ENCODE data around the gene GSTO1. TPM values are rescaled to one million over a fixed set of nuclear protein-coding genes. Genes with fewer than 3 reads are reported as not detected.

The GSTO1 gene
- polyA plus RNA-seq, 1 donor from 2014 or later = 101 TPM

- Mint-ChIP-seq H3K4me3 (no peak overlapping the region), H3K27ac (no peak overlapping the region), H3K4me1 (peaks cover 0 to 1% (median 0%) of the 10 kb centered on the region in 3 donors), H3K9me3 (no peaks in the 10 kb centered on the region), H3K27me3 (peaks cover 15% of the 10 kb centered on the region), H3K36me3 (no peaks in the 10 kb centered on the region)
These were observed 21.5 kb downstream of the GSTO1 start for GRCh38 chr10:104276192-104276591.

DNA sequence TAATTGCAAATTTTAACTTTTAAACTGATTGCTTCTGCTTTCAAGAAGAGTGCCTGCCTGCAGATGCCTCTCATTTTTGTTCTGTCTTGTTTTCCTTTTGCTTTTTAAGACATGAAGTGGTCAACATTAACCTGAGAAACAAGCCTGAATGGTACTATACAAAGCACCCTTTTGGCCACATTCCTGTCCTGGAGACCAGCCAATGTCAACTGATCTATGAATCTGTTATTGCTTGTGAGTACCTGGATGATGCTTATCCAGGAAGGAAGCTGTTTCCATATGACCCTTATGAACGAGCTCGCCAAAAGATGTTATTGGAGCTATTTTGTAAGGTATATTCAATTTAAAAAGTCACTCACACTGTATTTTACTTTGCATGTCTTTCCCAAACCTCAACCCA, 23.1 kb downstream of the GSTO1 start:
- H3K4me1 Mint-ChIP-seq = peaks cover 0 to 1% (median 0%) of the 10 kb centered on the region in 3 donors
- no peaks in the 10 kb centered on the region for H3K9me3 Mint-ChIP-seq
- peaks cover 15% of the 10 kb centered on the region for H3K27me3 Mint-ChIP-seq
- no peaks in the 10 kb centered on the region for H3K36me3 Mint-ChIP-seq
- H3K4me3 Mint-ChIP-seq = no peak overlapping the region
- H3K27ac Mint-ChIP-seq = no peak overlapping the region

GRCh38 chr10:104279550-104280259, 25.0 kb downstream of the GSTO1 start:
- no peaks in the 10 kb centered on the region for H3K9me3 Mint-ChIP-seq
- H3K27ac Mint-ChIP-seq = peak overlapping the region in 1 of 3 donors; percentile 39
- no peaks in the 10 kb centered on the region for H3K4me1 Mint-ChIP-seq
- no peaks in the 10 kb centered on the region for H3K36me3 Mint-ChIP-seq
- peaks cover 11% of the 10 kb centered on the region for H3K27me3 Mint-ChIP-seq
- H3K4me3 Mint-ChIP-seq = no peak overlapping the region

DNA sequence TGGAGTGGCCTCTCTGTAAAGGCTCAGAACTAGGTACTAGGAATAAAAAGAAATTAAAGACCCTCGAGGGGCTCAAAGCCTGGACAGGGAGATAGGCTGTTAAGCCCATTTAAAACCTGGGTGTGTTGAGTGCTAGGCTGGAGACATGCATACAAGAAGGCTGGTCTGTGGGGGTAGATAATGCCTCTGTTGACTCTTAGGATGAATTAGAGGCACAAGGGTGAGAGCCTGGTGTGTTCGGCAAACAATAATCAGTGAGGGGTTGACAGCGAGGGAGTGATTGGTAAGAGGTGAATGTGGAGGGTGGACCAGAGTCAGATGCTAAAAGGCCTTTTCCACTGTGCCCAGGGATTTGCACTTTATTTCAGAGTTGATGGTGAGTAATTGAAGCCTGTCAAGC, 27.0 kb downstream of the GSTO1 start:
- H3K4me3 Mint-ChIP-seq = no peak overlapping the region
- peaks cover 6% of the 10 kb centered on the region for H3K27me3 Mint-ChIP-seq
- H3K9me3 Mint-ChIP-seq = no peaks in the 10 kb centered on the region
- H3K36me3 Mint-ChIP-seq = no peaks in the 10 kb centered on the region
- no peaks in the 10 kb centered on the region for H3K4me1 Mint-ChIP-seq
- H3K27ac Mint-ChIP-seq = no peak overlapping the region

DNA sequence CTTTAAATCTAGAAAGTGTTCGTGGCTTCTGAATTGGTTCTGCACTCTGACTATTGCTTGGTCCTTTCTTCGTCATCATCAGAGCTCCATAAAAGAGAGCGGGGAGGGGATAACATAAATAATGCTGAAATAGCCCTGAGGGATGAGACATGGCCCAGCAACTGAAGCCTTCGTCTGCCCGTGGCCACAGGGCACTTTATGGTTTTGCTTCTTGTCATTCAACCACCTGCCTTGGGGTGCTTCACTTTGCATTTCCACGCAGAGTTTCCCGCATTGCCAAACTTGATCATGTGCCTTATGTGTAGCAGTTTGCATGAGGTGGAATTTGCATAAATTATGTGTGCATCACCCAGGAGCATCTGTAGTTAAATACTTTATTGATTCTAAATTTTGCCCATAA, 30.2 kb downstream of the GSTO1 start:
- no peak overlapping the region for H3K27ac Mint-ChIP-seq
- H3K9me3 Mint-ChIP-seq = no peaks in the 10 kb centered on the region
- peaks cover 16% of the 10 kb centered on the region for H3K27me3 Mint-ChIP-seq
- no peaks in the 10 kb centered on the region for H3K4me1 Mint-ChIP-seq
- H3K36me3 Mint-ChIP-seq = no peaks in the 10 kb centered on the region
- no peak overlapping the region for H3K4me3 Mint-ChIP-seq

DNA sequence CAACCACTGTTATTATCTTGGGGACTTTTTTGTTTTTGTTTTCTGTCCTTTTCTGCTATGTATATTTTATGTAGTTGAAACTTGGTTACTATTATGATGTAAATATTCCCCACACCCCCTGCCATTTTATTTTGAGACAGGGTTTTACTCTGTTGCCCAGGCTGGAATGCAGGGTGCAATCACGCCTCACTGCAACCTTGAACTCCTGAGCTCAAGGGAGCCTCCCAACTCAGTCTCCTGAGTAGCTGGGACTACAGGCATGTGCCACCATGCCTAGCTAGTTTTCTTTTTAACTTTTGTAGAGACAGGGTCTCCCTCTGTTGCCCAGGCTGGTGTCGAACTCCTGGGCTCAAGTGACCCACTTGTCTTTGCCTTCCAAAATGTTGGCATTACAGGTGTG, 32.2 kb downstream of the GSTO1 start:
- no peak overlapping the region for H3K4me3 Mint-ChIP-seq
- H3K36me3 Mint-ChIP-seq = no peaks in the 10 kb centered on the region
- H3K27ac Mint-ChIP-seq = no peak overlapping the region
- peaks cover 3 to 7% (median 5%) of the 10 kb centered on the region in 3 donors for H3K4me1 Mint-ChIP-seq
- H3K27me3 Mint-ChIP-seq = peaks cover 18% of the 10 kb centered on the region
- H3K9me3 Mint-ChIP-seq = no peaks in the 10 kb centered on the region

- H3K4me1 Mint-ChIP-seq = peaks cover 3 to 8% (median 7%) of the 10 kb centered on the region in 3 donors
- H3K27ac Mint-ChIP-seq = no peak overlapping the region
- H3K9me3 Mint-ChIP-seq = no peaks in the 10 kb centered on the region
- H3K36me3 Mint-ChIP-seq = no peaks in the 10 kb centered on the region
- no peak overlapping the region for H3K4me3 Mint-ChIP-seq
- peaks cover 18% of the 10 kb centered on the region for H3K27me3 Mint-ChIP-seq
These were observed 33.7 kb downstream of the GSTO1 start for GRCh38 chr10:104288355-104288754.

DNA sequence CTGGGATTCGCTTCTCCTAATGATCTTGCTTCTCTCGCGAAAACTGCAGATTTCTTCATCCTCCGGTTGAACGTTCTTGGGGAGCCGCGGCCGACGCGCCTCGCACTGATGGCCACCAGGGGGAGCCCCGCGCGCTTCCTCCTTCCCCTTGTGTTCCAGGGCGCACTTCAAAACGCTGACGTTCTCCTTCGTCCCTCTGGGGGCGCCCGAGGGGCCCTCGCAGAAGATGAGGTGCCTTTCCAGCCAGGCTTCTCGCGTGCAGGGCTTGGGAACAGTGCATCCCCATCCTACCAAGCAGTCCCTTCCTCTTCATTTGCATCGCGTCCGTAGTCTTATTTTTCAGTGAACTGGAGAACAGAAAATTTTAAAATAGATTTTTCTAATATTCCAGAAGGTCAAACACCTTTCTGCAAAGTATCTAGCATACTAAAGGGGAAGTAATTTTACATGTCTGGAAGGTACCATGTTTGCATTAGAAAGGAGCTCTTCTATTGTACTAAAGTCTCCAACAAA, 36.8 kb downstream of the GSTO1 start:
- Mint-ChIP-seq H3K27me3 (peaks cover 14% of the 10 kb centered on the region), H3K9me3 (no peaks in the 10 kb centered on the region), H3K4me1 (peaks cover 3 to 8% (median 7%) of the 10 kb centered on the region in 3 donors), H3K36me3 (no peaks in the 10 kb centered on the region), H3K27ac (peak overlapping the region in 1 of 3 donors; percentile 32), H3K4me3 (peak overlapping the region in 1 of 4 donors; percentile 63)

GRCh38 chr10:104293011-104293410, 38.3 kb downstream of the GSTO1 start:
- H3K9me3 Mint-ChIP-seq = no peaks in the 10 kb centered on the region
- H3K27ac Mint-ChIP-seq = no peak overlapping the region
- peaks cover 12% of the 10 kb centered on the region for H3K27me3 Mint-ChIP-seq
- peaks cover 3 to 8% (median 7%) of the 10 kb centered on the region in 3 donors for H3K4me1 Mint-ChIP-seq
- peaks cover 1% of the 10 kb centered on the region for H3K36me3 Mint-ChIP-seq
- H3K4me3 Mint-ChIP-seq = no peak overlapping the region

- Mint-ChIP-seq H3K27ac (no peak overlapping the region), H3K27me3 (peaks cover 11% of the 10 kb centered on the region), H3K4me3 (no peak overlapping the region), H3K4me1 (peaks cover 3 to 8% (median 7%) of the 10 kb centered on the region in 3 donors), H3K36me3 (peaks cover 1% of the 10 kb centered on the region), H3K9me3 (no peaks in the 10 kb centered on the region)
These were observed 39.2 kb downstream of the GSTO1 start for GRCh38 chr10:104293781-104294321.

DNA sequence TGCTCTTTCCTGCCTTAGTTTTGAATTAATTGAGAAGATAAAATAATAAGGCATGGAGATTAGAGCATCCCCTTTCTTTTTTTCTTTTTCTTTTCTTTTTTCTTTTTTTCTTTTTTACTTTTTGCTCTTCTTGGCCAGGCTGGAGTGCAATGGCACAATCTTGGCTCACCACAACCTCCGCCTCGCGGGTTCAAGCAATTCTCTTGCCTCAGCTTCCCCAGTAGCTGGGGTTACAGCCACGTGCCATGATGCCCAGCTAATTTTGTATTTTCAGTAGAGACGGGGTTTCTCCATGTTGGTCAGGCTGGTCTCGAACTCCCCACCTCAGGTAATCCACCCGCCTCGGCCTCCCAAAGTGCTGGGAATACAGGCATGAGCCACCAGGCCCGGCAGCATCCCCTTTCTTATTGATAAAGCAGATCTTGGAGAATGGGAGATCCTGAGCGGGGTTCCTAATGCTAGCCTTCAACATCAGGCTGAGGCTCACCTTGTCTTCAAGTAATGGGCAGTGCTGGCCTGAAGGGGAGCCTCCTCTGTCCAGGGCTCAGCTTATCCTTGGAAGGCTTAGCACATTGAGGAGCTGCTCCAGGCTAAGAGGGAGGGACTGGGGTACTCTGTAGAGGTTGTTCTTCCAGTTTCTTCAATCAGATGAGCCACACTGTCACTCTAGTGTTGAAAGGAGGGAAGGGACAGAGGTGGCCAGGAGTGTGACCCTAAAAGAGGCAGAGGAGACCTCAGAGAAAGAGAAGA, 42.2 kb downstream of the GSTO1 start:
- Mint-ChIP-seq H3K27me3 (peaks cover 18% of the 10 kb centered on the region), H3K36me3 (peaks cover 3% of the 10 kb centered on the region), H3K4me1 (peaks cover 0 to 3% (median 0%) of the 10 kb centered on the region in 3 donors), H3K9me3 (no peaks in the 10 kb centered on the region), H3K4me3 (no peak overlapping the region), H3K27ac (no peak overlapping the region)

DNA sequence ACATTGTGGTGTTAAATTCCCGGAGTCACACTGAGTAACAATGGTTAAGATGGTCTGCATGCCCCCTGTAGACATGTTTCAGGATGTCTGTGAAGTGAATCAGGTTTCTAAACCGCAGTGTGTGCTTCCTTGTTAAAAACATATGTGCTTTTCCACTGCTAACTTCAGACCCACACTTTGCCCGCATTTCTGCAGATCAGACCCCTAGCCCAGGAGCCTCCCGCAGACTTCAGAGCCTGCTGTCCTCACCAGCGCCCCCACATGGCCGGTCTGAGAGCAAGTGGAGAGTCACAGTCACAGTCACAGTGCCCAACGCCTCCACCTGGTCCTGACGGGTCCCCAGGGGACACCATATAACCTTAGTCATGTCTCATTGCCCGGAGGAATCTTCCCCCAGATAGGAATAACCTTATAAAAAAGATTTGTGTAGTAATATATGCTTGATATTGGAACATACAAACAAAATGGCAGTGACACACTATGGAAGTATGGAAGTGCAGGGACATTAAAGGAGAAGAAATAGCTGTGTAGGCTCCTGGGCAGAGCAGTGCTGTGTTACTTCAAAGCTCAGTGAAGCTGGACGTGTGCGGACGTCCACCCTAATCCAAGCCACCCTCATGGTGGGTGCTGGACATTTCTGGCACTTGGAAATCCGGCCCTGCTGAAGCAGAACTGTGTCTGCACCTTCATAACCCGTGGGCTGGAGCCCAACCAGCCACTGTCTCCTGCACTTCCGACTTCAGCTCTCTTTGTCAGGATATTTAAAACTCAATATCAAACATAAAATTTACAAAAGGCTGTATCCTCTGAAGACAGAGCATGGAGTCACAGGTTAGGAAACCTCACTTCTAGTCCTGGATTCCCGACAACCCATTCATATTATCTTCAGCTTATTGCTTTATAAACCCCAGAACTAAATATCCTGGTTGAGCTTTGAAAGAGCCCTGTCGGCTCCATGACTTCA, 43.3 kb downstream of the GSTO1 start:
- H3K36me3 Mint-ChIP-seq = peaks cover 3% of the 10 kb centered on the region
- no peaks in the 10 kb centered on the region for H3K4me1 Mint-ChIP-seq
- peaks cover 20% of the 10 kb centered on the region for H3K27me3 Mint-ChIP-seq
- H3K4me3 Mint-ChIP-seq = no peak overlapping the region
- no peaks in the 10 kb centered on the region for H3K9me3 Mint-ChIP-seq
- H3K27ac Mint-ChIP-seq = no peak overlapping the region

- Mint-ChIP-seq H3K4me1 (no peaks in the 10 kb centered on the region), H3K27ac (no peak overlapping the region), H3K27me3 (peaks cover 20% of the 10 kb centered on the region), H3K4me3 (no peak overlapping the region), H3K9me3 (no peaks in the 10 kb centered on the region), H3K36me3 (peaks cover 3% of the 10 kb centered on the region)
These were observed 44.6 kb downstream of the GSTO1 start for GRCh38 chr10:104299031-104299904.
